Measurements from ENCODE around the gene TMPRSS3. TPM values are rescaled to one million over a fixed set of nuclear protein-coding genes. Genes with fewer than 3 reads are reported as not detected.

Gene TMPRSS3
- total RNA-seq, 4 donors from 2014 or later, result 0.34 to 1.6 (median 1.0) TPM; not detected in 1

DNA sequence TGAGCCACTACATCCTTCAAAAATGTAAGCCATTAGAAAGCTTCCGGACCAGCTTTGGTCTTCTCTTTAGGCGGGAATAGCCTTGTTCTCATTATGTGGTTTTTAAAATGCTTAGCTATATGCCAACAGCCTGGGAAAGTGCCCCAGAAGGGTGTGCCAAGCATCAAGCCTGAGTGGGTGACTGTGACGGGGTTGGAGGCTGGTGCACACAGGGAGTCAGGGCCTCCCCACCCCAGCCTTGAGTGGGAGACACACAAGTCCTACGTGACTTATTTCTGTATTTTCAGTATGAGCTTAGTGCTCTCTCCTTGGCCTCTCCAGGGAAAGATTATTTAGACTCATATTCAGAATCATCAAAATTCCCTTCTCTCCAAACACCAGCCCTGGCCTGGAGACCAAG is 17.6 kb upstream of the TMPRSS3 start:
- H3K9me3 ChIP-seq, result no peaks in the 10 kb centered on the region
- DNase-seq (ENCODE audit: low spot score in 2 of 2), result no peak
- H3K4me1 ChIP-seq, result peaks cover 7% of the 10 kb centered on the region
- no peaks in the 10 kb centered on the region for H3K36me3 ChIP-seq
- WGBS, result 86% methylated on average over 4 of the region's 4 CpGs
- H3K27me3 ChIP-seq, result peaks cover 26% of the 10 kb centered on the region
- no peak for TF ChIP-seq POLR2A (IDR thresholded peaks at IDR 0.05)
- no peak overlapping the region for H3K27ac ChIP-seq
- no peak overlapping the region for H3K4me3 ChIP-seq

DNA sequence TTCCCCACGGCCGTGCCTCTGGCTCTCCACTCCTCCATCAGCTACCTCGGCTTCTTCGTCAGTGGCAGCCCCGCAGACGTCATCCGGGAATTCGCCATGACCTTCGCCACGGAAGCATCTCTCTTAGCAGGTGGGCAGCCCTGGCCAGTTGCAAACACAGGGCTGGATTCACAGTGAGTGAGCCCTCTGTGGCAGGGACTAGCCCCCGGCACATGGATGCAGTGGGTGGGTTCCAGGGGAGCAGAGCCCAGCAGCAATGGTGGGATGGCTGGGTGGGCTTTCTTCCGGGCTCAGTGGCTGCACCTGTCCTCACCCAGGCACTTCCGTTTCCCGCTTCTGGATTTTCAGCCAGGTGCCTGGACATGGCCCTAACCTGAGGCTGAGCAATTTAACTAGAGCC is 17.2 kb upstream of the TMPRSS3 start:
- TF ChIP-seq POLR2AphosphoS5 (IDR thresholded peaks at IDR 0.05), result no peak
- no peak for TF ChIP-seq EP300 (IDR thresholded peaks at IDR 0.05)
- TF ChIP-seq POLR2A (IDR thresholded peaks at IDR 0.05), result no peak
- TF ChIP-seq, protein P1, sequence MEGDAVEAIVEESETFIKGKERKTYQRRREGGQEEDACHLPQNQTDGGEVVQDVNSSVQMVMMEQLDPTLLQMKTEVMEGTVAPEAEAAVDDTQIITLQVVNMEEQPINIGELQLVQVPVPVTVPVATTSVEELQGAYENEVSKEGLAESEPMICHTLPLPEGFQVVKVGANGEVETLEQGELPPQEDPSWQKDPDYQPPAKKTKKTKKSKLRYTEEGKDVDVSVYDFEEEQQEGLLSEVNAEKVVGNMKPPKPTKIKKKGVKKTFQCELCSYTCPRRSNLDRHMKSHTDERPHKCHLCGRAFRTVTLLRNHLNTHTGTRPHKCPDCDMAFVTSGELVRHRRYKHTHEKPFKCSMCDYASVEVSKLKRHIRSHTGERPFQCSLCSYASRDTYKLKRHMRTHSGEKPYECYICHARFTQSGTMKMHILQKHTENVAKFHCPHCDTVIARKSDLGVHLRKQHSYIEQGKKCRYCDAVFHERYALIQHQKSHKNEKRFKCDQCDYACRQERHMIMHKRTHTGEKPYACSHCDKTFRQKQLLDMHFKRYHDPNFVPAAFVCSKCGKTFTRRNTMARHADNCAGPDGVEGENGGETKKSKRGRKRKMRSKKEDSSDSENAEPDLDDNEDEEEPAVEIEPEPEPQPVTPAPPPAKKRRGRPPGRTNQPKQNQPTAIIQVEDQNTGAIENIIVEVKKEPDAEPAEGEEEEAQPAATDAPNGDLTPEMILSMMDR (IDR thresholded peaks at IDR 0.05), result no peak
- DNase-seq (ENCODE audit: low spot score in 2 of 2), result no peak
- peaks cover 7% of the 10 kb centered on the region for H3K4me1 ChIP-seq
- H3K36me3 ChIP-seq, result no peaks in the 10 kb centered on the region
- no peak overlapping the region for H3K27ac ChIP-seq
- 90% methylated on average over 13 of the region's 14 CpGs for WGBS
- H3K9me3 ChIP-seq, result no peaks in the 10 kb centered on the region
- peaks cover 26% of the 10 kb centered on the region for H3K27me3 ChIP-seq
- H3K4me3 ChIP-seq, result no peak overlapping the region

DNA sequence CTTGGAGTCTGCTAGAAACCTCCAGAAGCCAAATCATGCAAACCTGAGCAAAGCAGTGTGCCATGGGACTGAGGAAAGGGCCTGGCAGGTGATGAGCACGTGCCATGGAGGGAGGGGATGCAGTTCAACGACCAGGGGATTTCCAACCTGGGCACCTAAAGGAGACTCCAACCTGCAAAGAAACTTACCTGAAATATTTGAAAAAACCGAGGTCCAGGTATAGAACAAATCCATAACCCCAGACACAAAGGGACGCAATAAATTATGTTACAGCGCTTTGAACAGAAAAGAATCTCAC is 16.7 kb upstream of the TMPRSS3 start:
- Histone ChIP-seq H3K9me3 (no peaks in the 10 kb centered on the region), H3K4me1 (peaks cover 7% of the 10 kb centered on the region), H3K27me3 (peaks cover 26% of the 10 kb centered on the region), H3K4me3 (no peak overlapping the region), H3K27ac (no peak overlapping the region), H3K36me3 (no peaks in the 10 kb centered on the region)
- DNase-seq (ENCODE audit: low spot score in 2 of 2), result no peak
- 66% methylated on average over 5 of the region's 5 CpGs for WGBS
- TF ChIP-seq POLR2AphosphoS5 (IDR thresholded peaks at IDR 0.05), result no peak
- TF ChIP-seq, protein P1 (IDR thresholded peaks at IDR 0.05), result no peak
- no peak for TF ChIP-seq POLR2A (IDR thresholded peaks at IDR 0.05)
- no peak for TF ChIP-seq EP300 (IDR thresholded peaks at IDR 0.05)

DNA sequence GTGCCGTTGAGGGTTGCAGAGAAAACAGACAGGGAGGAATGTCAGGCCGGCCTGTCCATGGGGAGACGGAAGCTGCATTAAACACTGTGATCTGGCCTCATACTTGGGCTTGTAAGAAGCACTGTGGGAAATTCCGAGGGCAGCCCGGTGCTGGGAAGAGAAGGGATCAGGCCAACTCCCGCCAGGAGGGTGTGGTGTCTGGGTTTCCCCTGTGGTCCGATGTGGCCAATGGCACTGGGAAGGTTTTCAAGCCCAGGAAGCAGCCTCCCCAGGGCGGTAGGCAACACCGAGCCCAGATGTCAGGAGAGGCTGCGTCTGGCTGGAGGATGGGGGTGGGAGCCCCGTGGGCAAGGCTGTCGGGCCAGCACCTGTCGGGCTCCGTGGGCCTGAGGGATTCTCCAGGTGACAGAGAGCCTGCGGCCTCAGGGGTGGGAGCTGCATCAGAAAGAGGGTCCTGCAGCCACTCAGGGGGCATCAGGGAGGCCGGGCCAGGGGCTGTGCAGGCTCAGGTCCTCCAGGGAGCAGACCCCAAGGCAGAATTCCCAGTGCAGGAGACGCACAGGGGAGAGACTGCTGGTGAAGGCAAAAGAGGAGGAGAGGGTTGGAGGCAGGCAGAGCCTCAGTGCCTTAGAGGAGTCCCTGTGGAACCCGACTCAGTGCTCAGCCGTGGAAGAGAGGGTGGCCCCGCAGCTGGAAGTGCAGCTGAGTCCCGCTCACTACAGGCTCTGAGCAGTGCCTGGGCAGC is 16.2 kb upstream of the TMPRSS3 start:
- DNase-seq (ENCODE audit: low spot score in 2 of 2), result no peak
- Histone ChIP-seq H3K27ac (no peak overlapping the region), H3K4me1 (peaks cover 7% of the 10 kb centered on the region), H3K36me3 (no peaks in the 10 kb centered on the region), H3K9me3 (no peaks in the 10 kb centered on the region), H3K4me3 (no peak overlapping the region), H3K27me3 (peaks cover 26% of the 10 kb centered on the region)
- 46% methylated on average over 14 of the region's 21 CpGs for WGBS
- TF ChIP-seq, protein P1 (IDR thresholded peaks at IDR 0.05), result no peak
- TF ChIP-seq POLR2A (IDR thresholded peaks at IDR 0.05) (no peak), POLR2AphosphoS5 (IDR thresholded peaks at IDR 0.05) (no peak), EP300 (IDR thresholded peaks at IDR 0.05) (no peak)

DNA sequence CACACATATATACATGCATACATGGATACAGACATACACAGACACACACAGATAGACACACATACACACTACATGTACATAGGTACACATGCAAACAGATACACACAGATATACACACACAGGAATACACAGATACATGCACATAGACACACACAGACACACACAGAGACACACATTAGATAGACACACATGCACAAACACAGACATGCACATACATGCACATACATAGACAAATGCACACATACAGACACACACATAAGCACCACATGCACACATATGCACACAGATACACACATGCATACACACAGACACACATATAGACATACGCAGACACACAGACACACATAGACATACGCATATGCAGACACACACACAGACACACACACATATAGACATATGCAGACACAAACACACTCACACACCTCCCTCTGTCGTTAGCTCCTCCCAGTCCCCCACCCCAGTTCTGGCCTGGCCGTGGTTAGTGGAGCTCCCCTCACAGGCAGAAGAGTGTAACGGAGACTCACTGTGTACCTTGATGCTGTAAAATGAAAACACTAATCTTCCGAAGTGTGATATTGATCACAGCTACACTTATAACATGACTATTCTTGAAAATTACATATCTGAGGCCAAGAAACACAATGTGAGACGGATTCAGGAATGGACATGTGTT is 15.5 kb upstream of the TMPRSS3 start:
- WGBS, result 48% methylated on average over 7 of the region's 7 CpGs
- H3K4me3 ChIP-seq, result no peak overlapping the region
- DNase-seq (ENCODE audit: low spot score in 2 of 2), result no peak
- peaks cover 7% of the 10 kb centered on the region for H3K4me1 ChIP-seq
- no peaks in the 10 kb centered on the region for H3K36me3 ChIP-seq
- H3K27ac ChIP-seq, result no peak overlapping the region
- H3K27me3 ChIP-seq, result peaks cover 22% of the 10 kb centered on the region
- no peak for TF ChIP-seq POLR2A (IDR thresholded peaks at IDR 0.05)
- TF ChIP-seq POLR2AphosphoS5 (IDR thresholded peaks at IDR 0.05), result no peak
- TF ChIP-seq, protein P1 (IDR thresholded peaks at IDR 0.05), result no peak
- TF ChIP-seq EP300 (IDR thresholded peaks at IDR 0.05), result no peak
- no peaks in the 10 kb centered on the region for H3K9me3 ChIP-seq
